Transverse colon (tissue), 3 donors: Measurements from ENCODE around the gene LAMB2.

Experiments
- CTCF ChIP-seq, 5 experiments: fragments of 200-600 bp in 3 of 5; fragments of 450-650 bp in 2 of 5; sonication (generic) in 3 of 5; IDR thresholded peaks; 1 replicate in 2 of 5; 2 replicates in 3 of 5; pipeline ENCODE4 v1.5.1; 2016 to 2017; ENCODE audit warnings: antibody characterized with exemption in 5 of 5, inconsistent platforms in 3 of 5, mild to moderate bottlenecking in 2 of 5, moderate library complexity in 1 of 5
- POLR2A ChIP-seq: fragments of 450-650 bp; IDR thresholded peaks from one replicate; pipeline ENCODE4 v1.6.1; 2016; ENCODE audit warnings: antibody characterized with exemption, mild to moderate bottlenecking, moderate library complexity

GRCh38 chr3:49132073-49132436 is 795 bp downstream of the LAMB2 start:
- TF ChIP-seq CTCF (IDR thresholded peaks at IDR 0.05) (no peak), POLR2A (no peak)
